GM15510 (cell line): ENCODE data around the gene JCHAIN.

ENCODE experiments used
- POLR2A ChIP-seq: IDR thresholded peaks from 3 replicates; pipeline ENCODE4 v1.6.1; 2011; ENCODE audit warnings: borderline replicate concordance; ENCODE audit not compliant: insufficient read length; ENCODE audit errors: extremely low read depth

JCHAIN gene

GRCh38 chr4:70670332-70671014 lies 4.2 kb upstream of the JCHAIN start:
- TF ChIP-seq POLR2A = no peak

GRCh38 chr4:70667740-70668535 lies 1.6 kb upstream of the JCHAIN start:
- TF ChIP-seq POLR2A = no peak

GRCh38 chr4:70660106-70660505 lies 6.2 kb downstream of the JCHAIN start:
- TF ChIP-seq POLR2A = no peak

DNA sequence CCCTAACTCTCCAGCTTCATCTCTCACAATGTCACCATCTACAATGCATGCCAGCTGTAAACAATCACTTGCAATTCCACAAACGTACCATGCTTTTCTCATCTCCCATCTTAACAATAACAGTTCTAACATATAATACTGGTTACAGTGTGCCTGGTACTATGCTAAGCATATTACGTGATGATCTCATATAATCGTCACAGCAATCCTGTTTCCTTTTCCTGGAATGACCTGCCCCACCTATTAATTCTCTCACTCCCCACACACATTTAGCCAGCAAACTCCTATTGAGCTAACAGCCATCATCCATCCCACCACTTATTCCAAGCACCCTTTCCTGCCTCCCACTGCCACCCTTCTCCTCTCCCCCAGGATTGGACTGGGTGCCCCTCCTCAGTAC lies 7.9 kb downstream of the JCHAIN start:
- TF ChIP-seq POLR2A = no peak

DNA sequence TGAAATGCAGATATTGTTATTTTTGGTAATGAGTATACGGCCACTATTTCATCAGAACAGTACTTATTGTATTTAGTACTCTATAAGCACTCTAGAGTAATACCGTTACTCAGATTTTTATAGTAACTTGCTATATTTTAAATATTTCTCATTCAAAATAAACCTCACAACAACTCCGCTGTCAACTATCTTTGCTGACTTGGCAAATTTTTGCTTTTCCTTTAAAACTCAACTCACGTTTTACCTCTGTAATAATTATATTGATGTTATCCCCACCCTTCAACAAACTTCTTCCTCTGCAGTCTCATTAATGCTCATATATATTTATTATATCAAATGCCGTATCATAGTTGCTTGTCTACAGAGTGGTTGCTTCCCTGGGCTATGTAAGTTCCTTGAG lies 9.0 kb downstream of the JCHAIN start:
- no peak for TF ChIP-seq POLR2A

DNA sequence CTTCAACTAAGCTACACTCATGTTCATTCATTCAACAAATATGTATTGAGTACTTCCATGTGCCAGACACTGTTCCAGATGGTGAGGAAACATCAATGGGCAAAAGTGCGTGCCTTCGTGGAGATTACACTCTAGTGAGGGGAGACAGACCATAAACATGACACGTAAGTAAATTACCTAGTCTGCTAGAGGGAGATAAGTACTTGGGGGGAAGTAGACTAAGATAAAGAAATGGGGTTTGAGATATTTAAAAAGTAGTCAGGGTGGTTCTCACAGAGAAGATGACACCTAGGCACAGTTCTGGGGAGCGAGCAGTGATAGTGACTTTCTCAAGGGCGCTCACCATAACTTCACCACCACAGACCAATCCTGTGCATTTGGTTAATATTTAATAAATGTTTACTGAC lies 11.7 kb downstream of the JCHAIN start:
- TF ChIP-seq POLR2A = no peak

DNA sequence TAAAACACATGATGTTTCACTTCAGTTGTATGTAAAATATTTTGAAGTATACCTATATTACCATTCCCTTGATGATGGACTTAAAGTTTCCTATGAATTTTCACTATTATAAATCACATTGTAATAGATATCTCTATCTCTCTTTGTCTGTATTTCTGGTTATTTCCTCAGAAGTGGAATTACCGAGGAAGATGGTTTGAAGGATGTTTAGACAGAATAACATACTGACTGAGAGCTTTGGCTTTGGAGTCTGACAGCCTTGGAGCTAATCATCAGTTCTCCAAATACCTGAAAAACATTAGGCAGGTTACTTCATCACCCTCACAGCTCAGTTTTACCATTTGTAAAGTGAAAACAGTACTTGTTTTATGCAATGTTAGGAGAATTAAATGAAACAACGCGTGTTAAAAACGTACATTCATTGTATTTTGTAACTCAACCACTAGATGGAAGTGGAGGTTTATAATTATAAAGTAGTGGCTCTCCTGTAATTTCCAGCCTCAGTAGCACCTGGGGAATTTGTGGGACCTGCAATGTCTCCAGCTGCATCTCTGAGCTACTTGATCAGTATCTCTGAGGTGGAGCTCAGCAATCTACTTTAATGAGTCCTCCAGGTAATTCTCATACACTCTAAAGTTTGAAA lies 14.3 kb downstream of the JCHAIN start:
- no peak for TF ChIP-seq POLR2A

DNA sequence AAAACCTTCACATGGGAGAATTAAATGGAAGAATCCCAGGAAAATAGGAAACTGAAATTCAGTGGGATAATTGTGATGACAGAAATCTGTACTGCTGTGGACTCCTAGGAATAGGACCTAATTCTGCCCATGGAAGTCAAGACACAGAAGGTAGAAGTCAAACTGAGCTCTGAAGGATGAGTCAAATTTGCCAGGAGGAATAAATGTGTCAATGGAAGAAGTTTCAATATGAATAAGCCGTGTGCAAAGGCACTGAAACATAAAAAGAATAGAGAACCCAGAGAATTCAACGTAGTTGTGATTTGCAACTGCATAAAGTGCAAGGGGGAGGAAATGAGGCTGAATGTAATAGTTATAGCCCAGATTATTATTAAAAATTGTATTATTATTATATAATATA lies 26.1 kb downstream of the JCHAIN start:
- no peak for TF ChIP-seq POLR2A

GRCh38 chr4:70637239-70637913 lies 28.9 kb downstream of the JCHAIN start:
- TF ChIP-seq POLR2A = no peak

DNA sequence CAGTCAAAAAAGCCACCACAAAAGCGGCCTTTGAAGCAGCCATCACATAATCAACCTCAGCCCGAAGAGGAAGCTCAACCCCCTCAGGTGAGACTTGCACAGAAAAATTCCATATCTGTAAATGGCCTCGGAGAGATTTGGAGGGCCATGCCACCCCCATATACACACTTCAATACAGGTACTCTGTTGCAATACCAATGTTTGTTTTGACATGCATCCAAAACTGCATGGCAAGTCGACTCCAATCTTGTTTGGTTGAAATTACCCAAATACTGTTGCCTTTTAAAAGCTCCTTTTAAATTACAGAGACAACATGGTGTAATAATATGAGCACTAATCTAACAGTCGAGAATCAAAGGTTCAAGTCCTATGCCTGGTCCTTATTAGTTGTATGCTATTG lies 31.8 kb downstream of the JCHAIN start:
- no peak for TF ChIP-seq POLR2A

- TF ChIP-seq POLR2A = no peak
These were observed 34.3 kb downstream of the JCHAIN start for GRCh38 chr4:70632028-70632427.

GRCh38 chr4:70630162-70630561 lies 36.1 kb downstream of the JCHAIN start:
- no peak for TF ChIP-seq POLR2A

- no peak for TF ChIP-seq POLR2A
These were observed 36.7 kb downstream of the JCHAIN start for GRCh38 chr4:70629469-70630090.

GRCh38 chr4:70628444-70628843 lies 37.9 kb downstream of the JCHAIN start, which contains the start of gene ENAM:
Gene ENAM (plus strand): TSS chr4:70628744. CDS start chr4:70629501, 757 bp downstream.
- no peak for TF ChIP-seq POLR2A
